ENCODE measurements around the gene TIMP4. TPM values are rescaled to one million over a fixed set of nuclear protein-coding genes. Genes with fewer than 3 reads are reported as not detected.

The TIMP4 gene
- total RNA-seq, 1 donor from 2014 or later, result not detected

GRCh38 chr3:12175844-12176453 lies 17.2 kb upstream of the TIMP4 start:
- peak; percentile 55 for DNase-seq (ENCODE audit: low spot score, unreplicated experiment)
- H3K4me1 Mint-ChIP-seq (ENCODE audit: low read depth), result no peaks in the 10 kb centered on the region
- TF ChIP-seq, protein P1, sequence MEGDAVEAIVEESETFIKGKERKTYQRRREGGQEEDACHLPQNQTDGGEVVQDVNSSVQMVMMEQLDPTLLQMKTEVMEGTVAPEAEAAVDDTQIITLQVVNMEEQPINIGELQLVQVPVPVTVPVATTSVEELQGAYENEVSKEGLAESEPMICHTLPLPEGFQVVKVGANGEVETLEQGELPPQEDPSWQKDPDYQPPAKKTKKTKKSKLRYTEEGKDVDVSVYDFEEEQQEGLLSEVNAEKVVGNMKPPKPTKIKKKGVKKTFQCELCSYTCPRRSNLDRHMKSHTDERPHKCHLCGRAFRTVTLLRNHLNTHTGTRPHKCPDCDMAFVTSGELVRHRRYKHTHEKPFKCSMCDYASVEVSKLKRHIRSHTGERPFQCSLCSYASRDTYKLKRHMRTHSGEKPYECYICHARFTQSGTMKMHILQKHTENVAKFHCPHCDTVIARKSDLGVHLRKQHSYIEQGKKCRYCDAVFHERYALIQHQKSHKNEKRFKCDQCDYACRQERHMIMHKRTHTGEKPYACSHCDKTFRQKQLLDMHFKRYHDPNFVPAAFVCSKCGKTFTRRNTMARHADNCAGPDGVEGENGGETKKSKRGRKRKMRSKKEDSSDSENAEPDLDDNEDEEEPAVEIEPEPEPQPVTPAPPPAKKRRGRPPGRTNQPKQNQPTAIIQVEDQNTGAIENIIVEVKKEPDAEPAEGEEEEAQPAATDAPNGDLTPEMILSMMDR (IDR thresholded peaks at IDR 0.05; ENCODE audit: unreplicated experiment), result peak; percentile 88
- H3K9me3 Mint-ChIP-seq (ENCODE audit: low read depth), result peaks cover 13% of the 10 kb centered on the region
- peaks cover 6% of the 10 kb centered on the region for H3K36me3 Mint-ChIP-seq (ENCODE audit: insufficient read depth)
- no peak overlapping the region for H3K4me3 Mint-ChIP-seq (ENCODE audit: low read depth)
- no peaks in the 10 kb centered on the region for H3K27me3 Mint-ChIP-seq
- no peak overlapping the region for H3K27ac Mint-ChIP-seq

DNA sequence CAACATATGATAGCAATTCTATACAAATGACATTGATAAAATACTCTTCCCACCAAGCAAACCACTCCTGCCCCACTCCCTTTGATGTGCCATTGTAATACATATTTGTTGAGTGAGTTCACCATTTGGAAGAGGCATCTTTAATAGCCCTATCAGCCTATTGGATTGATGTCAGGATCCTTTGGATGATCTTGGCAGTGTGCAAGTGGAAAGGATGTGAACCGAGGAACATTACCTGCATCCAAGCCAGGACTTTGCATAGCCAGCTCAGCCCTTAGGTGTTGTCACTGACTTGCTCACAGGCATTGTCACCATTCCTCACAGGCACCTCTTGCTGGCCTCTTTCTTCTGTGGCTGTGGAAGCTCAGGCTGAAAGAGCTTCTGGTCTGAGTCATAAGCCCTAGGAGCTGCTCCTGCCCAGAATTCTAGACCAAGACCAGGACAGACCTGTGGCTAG lies 16.5 kb upstream of the TIMP4 start:
- H3K9me3 Mint-ChIP-seq (ENCODE audit: low read depth), result peaks cover 13% of the 10 kb centered on the region
- no peak for DNase-seq (ENCODE audit: low spot score, unreplicated experiment)
- H3K27me3 Mint-ChIP-seq, result no peaks in the 10 kb centered on the region
- no peak overlapping the region for H3K4me3 Mint-ChIP-seq (ENCODE audit: low read depth)
- no peaks in the 10 kb centered on the region for H3K4me1 Mint-ChIP-seq (ENCODE audit: low read depth)
- TF ChIP-seq, protein P1 (IDR thresholded peaks at IDR 0.05; ENCODE audit: unreplicated experiment), result no peak
- no peak overlapping the region for H3K27ac Mint-ChIP-seq
- H3K36me3 Mint-ChIP-seq (ENCODE audit: insufficient read depth), result peaks cover 6% of the 10 kb centered on the region

DNA sequence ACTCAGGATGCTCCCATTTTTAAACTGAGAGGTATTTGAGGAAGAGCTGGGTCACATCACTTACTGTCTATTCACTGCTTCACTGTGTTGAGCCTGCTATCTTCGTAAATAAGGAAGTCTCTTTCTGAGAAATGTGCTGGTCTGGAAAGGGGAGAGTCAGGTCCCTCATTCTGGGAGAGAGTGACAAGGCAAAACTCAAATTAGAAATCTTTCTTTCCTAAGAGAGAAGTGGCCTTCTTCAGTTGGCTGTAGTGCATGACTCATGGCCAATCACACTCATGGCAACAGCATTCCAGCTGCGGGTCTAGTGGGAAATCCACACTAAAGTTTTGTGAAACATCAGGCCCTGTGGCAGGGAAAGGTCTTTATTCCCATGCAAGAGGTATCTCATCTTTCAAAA lies 11.5 kb upstream of the TIMP4 start:
- DNase-seq (ENCODE audit: low spot score, unreplicated experiment), result no peak
- H3K4me1 Mint-ChIP-seq (ENCODE audit: low read depth), result peaks cover 3% of the 10 kb centered on the region
- peaks cover 6% of the 10 kb centered on the region for H3K36me3 Mint-ChIP-seq (ENCODE audit: insufficient read depth)
- H3K4me3 Mint-ChIP-seq (ENCODE audit: low read depth), result no peak overlapping the region
- H3K27me3 Mint-ChIP-seq, result no peaks in the 10 kb centered on the region
- TF ChIP-seq, protein P1 (IDR thresholded peaks at IDR 0.05; ENCODE audit: unreplicated experiment), result no peak
- H3K9me3 Mint-ChIP-seq (ENCODE audit: low read depth), result peaks cover 13% of the 10 kb centered on the region
- no peak overlapping the region for H3K27ac Mint-ChIP-seq

- no peaks in the 10 kb centered on the region for H3K9me3 Mint-ChIP-seq (ENCODE audit: low read depth)
- no peak overlapping the region for H3K4me3 Mint-ChIP-seq (ENCODE audit: low read depth)
- no peaks in the 10 kb centered on the region for H3K36me3 Mint-ChIP-seq (ENCODE audit: insufficient read depth)
- DNase-seq (ENCODE audit: low spot score, unreplicated experiment), result no peak
- H3K27ac Mint-ChIP-seq, result no peak overlapping the region
- peaks cover 6% of the 10 kb centered on the region for H3K27me3 Mint-ChIP-seq
- TF ChIP-seq, protein P1 (IDR thresholded peaks at IDR 0.05; ENCODE audit: unreplicated experiment), result no peak
- peaks cover 3% of the 10 kb centered on the region for H3K4me1 Mint-ChIP-seq (ENCODE audit: low read depth)
Observed at GRCh38 chr3:12165909-12166308, 7.2 kb upstream of the TIMP4 start.

GRCh38 chr3:12159227-12159601 lies 502 bp upstream of the TIMP4 start:
- H3K27me3 Mint-ChIP-seq, result peaks cover 51% of the 10 kb centered on the region
- H3K27ac Mint-ChIP-seq, result no peak overlapping the region
- no peak overlapping the region for H3K4me3 Mint-ChIP-seq (ENCODE audit: low read depth)
- TF ChIP-seq, protein P1 (IDR thresholded peaks at IDR 0.05; ENCODE audit: unreplicated experiment), result no peak
- H3K4me1 Mint-ChIP-seq (ENCODE audit: low read depth), result peaks cover 4% of the 10 kb centered on the region
- no peaks in the 10 kb centered on the region for H3K36me3 Mint-ChIP-seq (ENCODE audit: insufficient read depth)
- H3K9me3 Mint-ChIP-seq (ENCODE audit: low read depth), result no peaks in the 10 kb centered on the region
- no peak for DNase-seq (ENCODE audit: low spot score, unreplicated experiment)

Data from progenitor cell of endocrine pancreas (in vitro differentiated cells).